H9 (cell line): ENCODE measurements around the gene KRTAP9-1. TPM values are rescaled to one million over a fixed set of nuclear protein-coding genes. Genes with fewer than 3 reads are reported as not detected.
A peak's percentile ranks its signal among the peaks of the same experiment; 100 is the strongest.
"Not testable (repeated sequence)": the region's sequence is repeated elsewhere in the genome, so short reads cannot be mapped to it uniquely, and the experiment has no call there.

ENCODE experiments used
- DNase-seq: peaks from one replicate; pipeline ENCODE4 v3.0.0-alpha.2; 2017
- H2AFZ ChIP-seq: one replicate; pipeline ENCODE4 v1.6.1; 2013; ENCODE audit warnings: mild to moderate bottlenecking, low read length, control low read depth, moderate library complexity
- H2AK5ac ChIP-seq: 2 replicates; pipeline ENCODE4 v1.6.1; 2013; ENCODE audit warnings: low read length, control low read depth, mixed read lengths; ENCODE audit not compliant: insufficient read length
- H2BK120ac ChIP-seq: one replicate; pipeline ENCODE4 v1.6.1; 2013; ENCODE audit warnings: low read depth, mild to moderate bottlenecking, low read length, control low read depth, inconsistent platforms; ENCODE audit not compliant: poor library complexity, severe bottlenecking
- H2BK12ac ChIP-seq: 2 replicates; pipeline ENCODE4 v1.6.1; 2013; ENCODE audit warnings: low read length, control low read depth, mixed read lengths, low read depth; ENCODE audit not compliant: insufficient read length
- H2BK15ac ChIP-seq: 2 replicates; pipeline ENCODE4 v1.6.1; 2013; ENCODE audit warnings: low read depth, low read length, control low read depth
- H2BK20ac ChIP-seq: one replicate; pipeline ENCODE4 v1.6.1; 2013; ENCODE audit warnings: low read depth, mild to moderate bottlenecking, low read length, control low read depth, inconsistent platforms; ENCODE audit not compliant: poor library complexity, severe bottlenecking
- H2BK5ac ChIP-seq: 2 replicates; pipeline ENCODE4 v1.6.1; 2013; ENCODE audit warnings: low read length, control low read depth, mixed read lengths; ENCODE audit not compliant: insufficient read length
- H3K14ac ChIP-seq: 2 replicates; pipeline ENCODE4 v1.6.1; 2013; ENCODE audit warnings: low read length, control low read depth; ENCODE audit not compliant: insufficient read depth
- H3K18ac ChIP-seq: 2 replicates; pipeline ENCODE4 v1.6.1; 2013; ENCODE audit warnings: low read depth, mild to moderate bottlenecking, mixed read lengths, low read length, control low read depth; ENCODE audit not compliant: insufficient read length
- H3K23ac ChIP-seq: 2 replicates; pipeline ENCODE4 v1.6.1; 2013; ENCODE audit warnings: low read length, control low read depth, mixed read lengths, low read depth; ENCODE audit not compliant: insufficient read length
- H3K23me2 ChIP-seq: 2 replicates; pipeline ENCODE4 v1.6.1; 2013; ENCODE audit warnings: low read depth, mild to moderate bottlenecking, mixed read lengths, low read length, control low read depth; ENCODE audit not compliant: insufficient read length, poor library complexity, severe bottlenecking
- H3K27ac ChIP-seq: 2 replicates; pipeline ENCODE4 v1.5.1; 2013; ENCODE audit warnings: low read length, control low read depth, mixed read lengths, low read depth; ENCODE audit not compliant: insufficient read length
- H3K27me3 ChIP-seq: 2 replicates; pipeline ENCODE4 v1.6.1; 2013; ENCODE audit warnings: low read length, control low read depth, inconsistent platforms; ENCODE audit not compliant: insufficient read depth
- H3K4ac ChIP-seq: 2 replicates; pipeline ENCODE4 v1.6.1; 2013; ENCODE audit warnings: low read depth, mild to moderate bottlenecking, control low read depth, inconsistent platforms, low read length, moderate library complexity
- H3K4me1 ChIP-seq: 2 replicates; pipeline ENCODE4 v1.6.1; 2013; ENCODE audit warnings: low read length, control low read depth, inconsistent platforms; ENCODE audit not compliant: insufficient read depth
- H3K4me2 ChIP-seq: 2 replicates; pipeline ENCODE4 v1.6.1; 2013; ENCODE audit warnings: low read length, control low read depth, mixed read lengths; ENCODE audit not compliant: insufficient read length, insufficient read depth
- H3K56ac ChIP-seq: 2 replicates; pipeline ENCODE4 v1.6.1; 2013; ENCODE audit warnings: low read depth, mild to moderate bottlenecking, mixed read lengths, low read length, control low read depth; ENCODE audit not compliant: insufficient read length
- H3K79me1 ChIP-seq: 2 replicates; pipeline ENCODE4 v1.6.1; 2013; ENCODE audit warnings: low read depth, mild to moderate bottlenecking, moderate library complexity, low read length, control low read depth, inconsistent platforms; ENCODE audit not compliant: insufficient read depth, poor library complexity, severe bottlenecking
- H3K79me2 ChIP-seq: 2 replicates; pipeline ENCODE4 v1.6.1; 2013; ENCODE audit warnings: low read length, control low read depth, inconsistent platforms; ENCODE audit not compliant: insufficient read depth
- H3K9ac ChIP-seq: 2 replicates; pipeline ENCODE4 v1.6.1; 2013; ENCODE audit warnings: low read length, control low read depth, mixed read lengths; ENCODE audit not compliant: insufficient read length; ENCODE audit errors: extremely low read depth
- H3K9me3 ChIP-seq: one replicate; pipeline ENCODE4 v1.6.1; 2013; ENCODE audit warnings: low read depth, low read length, inconsistent platforms; ENCODE audit not compliant: control insufficient read depth
- H3T11ph ChIP-seq: one replicate; pipeline ENCODE4 v1.6.1; 2013; ENCODE audit warnings: mild to moderate bottlenecking, low read length, control low read depth, inconsistent platforms
- H4K20me1 ChIP-seq: one replicate; pipeline ENCODE4 v1.6.1; 2013; ENCODE audit not compliant: control insufficient read depth, insufficient read length, insufficient read depth
- H4K5ac ChIP-seq: 2 replicates; pipeline ENCODE4 v1.6.1; 2013; ENCODE audit warnings: low read depth, mild to moderate bottlenecking, mixed read lengths, low read length, control low read depth; ENCODE audit not compliant: insufficient read length
- H4K8ac ChIP-seq: replicated peaks from 2 replicates; pipeline ENCODE4 v1.6.1; 2013; ENCODE audit warnings: low read length, control low read depth, mixed read lengths, low read depth; ENCODE audit not compliant: insufficient read length
- H4K91ac ChIP-seq: 2 replicates; pipeline ENCODE4 v1.6.1; 2013; ENCODE audit warnings: low read depth, mild to moderate bottlenecking, moderate library complexity, mixed read lengths, low read length, control low read depth; ENCODE audit not compliant: insufficient read length
- H3K27ac Mint-ChIP-seq, 3 experiments: 2 replicates in 2 of 3; 3 replicates in 1 of 3; pipeline ENCODE4 v1.8.0; 2020 to 2021; ENCODE audit warnings: mixed read lengths in 3 of 3, mild to moderate bottlenecking in 1 of 3, moderate library complexity in 1 of 3
- H3K27me3 Mint-ChIP-seq: 2 replicates; pipeline ENCODE4 v1.8.0; 2021; ENCODE audit warnings: low read depth, mild to moderate bottlenecking, moderate library complexity, mixed read lengths
- H3K36me3 Mint-ChIP-seq, 3 experiments: 2 replicates in 2 of 3; 3 replicates in 1 of 3; pipeline ENCODE4 v1.8.0; 2020 to 2021; ENCODE audit warnings: low read depth in 3 of 3, mixed read lengths in 3 of 3; ENCODE audit not compliant: insufficient read depth in 1 of 3
- H3K4me1 Mint-ChIP-seq, 2 experiments: 2 replicates each; pipeline ENCODE4 v1.8.0; 2020; ENCODE audit warnings: mixed read lengths in 2 of 2
- H3K4me3 Mint-ChIP-seq, 2 experiments: 2 replicates in 1 of 2; 3 replicates in 1 of 2; pipeline ENCODE4 v1.8.0; 2020 to 2021; ENCODE audit warnings: mild to moderate bottlenecking in 2 of 2, mixed read lengths in 2 of 2, moderate library complexity in 1 of 2
- H3K9me3 Mint-ChIP-seq, 2 experiments: 2 replicates in 1 of 2; 3 replicates in 1 of 2; pipeline ENCODE4 v1.8.0; 2020; ENCODE audit warnings: mild to moderate bottlenecking in 2 of 2, mixed read lengths in 2 of 2, moderate library complexity in 1 of 2
- WGBS: extraction: QIAGEN DNeasy Blood & Tissue Kit; methylation state at CpG from one replicate; pipeline ENCODE4 v1.1.7; 2013; ENCODE audit warnings: missing lambda C conversion rate, low lambda C conversion rate, mixed read lengths; ENCODE audit not compliant: insufficient read length; ENCODE audit errors: extremely low coverage; 5-methylcytosine and 5-hydroxymethylcytosine counted together
- long read RNA-seq: library from polyadenylated mRNA; unstranded; transcript quantifications from one replicate; pipeline ENCODE4 v2.0.0, GENCODE V29; 2020
- total RNA-seq: library from RNA; stranded (reverse); gene quantifications from 2 replicates; pipeline ENCODE4 v1.2.1, GENCODE V29; 2021

Gene KRTAP9-1, protein sequence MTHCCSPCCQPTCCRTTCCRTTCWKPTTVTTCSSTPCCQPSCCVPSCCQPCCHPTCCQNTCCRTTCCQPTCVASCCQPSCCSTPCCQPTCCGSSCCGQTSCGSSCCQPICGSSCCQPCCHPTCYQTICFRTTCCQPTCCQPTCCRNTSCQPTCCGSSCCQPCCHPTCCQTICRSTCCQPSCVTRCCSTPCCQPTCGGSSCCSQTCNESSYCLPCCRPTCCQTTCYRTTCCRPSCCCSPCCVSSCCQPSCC
- not detected in 2 replicates for total RNA-seq
- long read RNA-seq, result 0 reads

DNA sequence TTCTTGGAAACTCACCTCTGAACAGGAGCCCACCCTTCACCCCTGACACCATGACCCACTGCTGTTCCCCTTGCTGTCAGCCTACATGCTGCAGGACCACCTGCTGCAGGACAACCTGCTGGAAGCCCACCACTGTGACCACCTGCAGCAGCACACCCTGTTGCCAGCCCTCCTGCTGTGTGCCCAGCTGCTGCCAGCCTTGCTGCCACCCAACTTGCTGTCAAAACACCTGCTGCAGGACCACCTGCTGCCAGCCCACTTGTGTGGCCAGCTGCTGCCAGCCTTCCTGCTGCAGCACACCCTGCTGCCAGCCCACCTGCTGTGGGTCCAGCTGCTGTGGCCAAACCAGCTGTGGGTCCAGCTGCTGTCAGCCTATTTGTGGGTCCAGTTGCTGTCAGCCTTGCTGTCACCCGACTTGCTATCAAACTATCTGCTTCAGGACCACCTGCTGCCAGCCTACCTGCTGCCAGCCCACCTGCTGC lies at the start of gene KRTAP9-1:
Gene KRTAP9-1 (plus strand): TSS at position 51 of the 482 bp plus-strand sequence. CDS start 0 bp downstream, at position 51.
- not testable (repeated sequence) for H2BK5ac ChIP-seq, H2BK12ac ChIP-seq, H3K27me3 ChIP-seq, H3K4me1 Mint-ChIP-seq, H3K79me1 ChIP-seq, H3K23me2 ChIP-seq, H3K9me3 Mint-ChIP-seq, H3K79me2 ChIP-seq, H3K23ac ChIP-seq, H3K36me3 Mint-ChIP-seq, H2BK20ac ChIP-seq, H2BK120ac ChIP-seq, H3K27ac ChIP-seq, H2AFZ ChIP-seq, H3K56ac ChIP-seq, H2BK15ac ChIP-seq, H3K18ac ChIP-seq, H2AK5ac ChIP-seq, H3K4me2 ChIP-seq, H4K20me1 ChIP-seq, H3K4ac ChIP-seq, H3K27me3 Mint-ChIP-seq, H3T11ph ChIP-seq, H4K5ac ChIP-seq, H3K27ac Mint-ChIP-seq, H3K4me1 ChIP-seq, DNase-seq, H4K91ac ChIP-seq, H3K4me3 Mint-ChIP-seq, H4K8ac ChIP-seq, H3K9ac ChIP-seq, H3K9me3 ChIP-seq
- WGBS, result no CpG with 5 or more reads among the region's 1 CpG
- H3K14ac ChIP-seq, result peak within 1 kb of the TSS; percentile 51; the same call in 1 of the 2 replicates
